ENCODE measurements around the gene FBRS. TPM values are rescaled to one million over a fixed set of nuclear protein-coding genes. Genes with fewer than 3 reads are reported as not detected.

The FBRS gene
- polyA plus RNA-seq, 1 experiment, result 5.0 TPM

DNA sequence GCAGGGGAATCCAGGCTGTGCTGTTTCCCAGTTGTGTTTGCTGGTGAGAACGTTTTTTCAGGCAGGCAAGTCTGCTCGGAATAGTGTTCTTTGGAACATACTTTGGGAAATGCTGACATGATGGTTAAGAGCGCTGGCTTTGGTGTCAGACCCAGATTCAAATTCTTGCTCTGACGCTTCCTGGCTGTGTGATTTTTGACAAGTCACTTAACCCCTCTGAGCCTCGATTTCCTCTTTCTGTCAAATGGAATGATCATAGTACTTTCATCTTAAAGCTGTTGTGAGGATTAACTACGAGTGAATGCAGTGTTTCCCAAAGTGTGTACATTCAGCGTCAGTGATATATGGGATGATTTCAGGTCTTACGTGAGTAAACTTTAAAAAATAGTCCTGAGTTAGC lies 4.8 kb downstream of the FBRS start:
- Histone ChIP-seq H3K27ac (ENCODE audit: low read depth, low read length) (no peak overlapping the region), H3K27me3 (ENCODE audit: control insufficient read depth, insufficient read depth, low read length) (no peaks in the 10 kb centered on the region), H3K4me3 (ENCODE audit: low read depth, low read length) (no peak overlapping the region), H3K9me3 (ENCODE audit: control insufficient read depth, insufficient read depth, low read length) (no peaks in the 10 kb centered on the region)
- CTCF ChIA-PET, result no interaction called here
- TF ChIP-seq, protein P1, sequence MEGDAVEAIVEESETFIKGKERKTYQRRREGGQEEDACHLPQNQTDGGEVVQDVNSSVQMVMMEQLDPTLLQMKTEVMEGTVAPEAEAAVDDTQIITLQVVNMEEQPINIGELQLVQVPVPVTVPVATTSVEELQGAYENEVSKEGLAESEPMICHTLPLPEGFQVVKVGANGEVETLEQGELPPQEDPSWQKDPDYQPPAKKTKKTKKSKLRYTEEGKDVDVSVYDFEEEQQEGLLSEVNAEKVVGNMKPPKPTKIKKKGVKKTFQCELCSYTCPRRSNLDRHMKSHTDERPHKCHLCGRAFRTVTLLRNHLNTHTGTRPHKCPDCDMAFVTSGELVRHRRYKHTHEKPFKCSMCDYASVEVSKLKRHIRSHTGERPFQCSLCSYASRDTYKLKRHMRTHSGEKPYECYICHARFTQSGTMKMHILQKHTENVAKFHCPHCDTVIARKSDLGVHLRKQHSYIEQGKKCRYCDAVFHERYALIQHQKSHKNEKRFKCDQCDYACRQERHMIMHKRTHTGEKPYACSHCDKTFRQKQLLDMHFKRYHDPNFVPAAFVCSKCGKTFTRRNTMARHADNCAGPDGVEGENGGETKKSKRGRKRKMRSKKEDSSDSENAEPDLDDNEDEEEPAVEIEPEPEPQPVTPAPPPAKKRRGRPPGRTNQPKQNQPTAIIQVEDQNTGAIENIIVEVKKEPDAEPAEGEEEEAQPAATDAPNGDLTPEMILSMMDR (IDR thresholded peaks at IDR 0.05; ENCODE audit: low read depth, low read length), result no peak
- POLR2A ChIA-PET, result no interaction called here
- DNase-seq (ENCODE audit: low read depth, low spot score), result no peak

DNA sequence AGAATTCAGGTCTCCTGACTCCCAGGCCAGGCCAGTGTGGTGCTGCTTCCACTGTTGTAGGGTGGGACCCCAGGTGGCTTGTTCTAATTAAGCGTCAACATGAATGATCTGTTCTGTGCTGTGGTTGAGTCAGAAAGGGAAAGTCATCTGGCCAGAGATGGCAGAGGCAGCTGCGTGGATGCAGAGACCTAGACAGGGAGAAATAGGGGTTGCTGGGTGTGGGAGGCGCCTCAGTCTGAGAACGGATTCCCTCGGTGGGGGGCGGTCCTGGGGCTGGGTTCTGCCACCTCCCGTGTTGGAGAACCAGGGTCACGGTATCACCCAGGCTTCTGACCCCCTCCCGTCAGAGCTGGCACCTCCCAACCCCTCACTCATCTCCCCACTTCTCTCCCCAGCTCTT lies 5.6 kb downstream of the FBRS start:
- no peak for DNase-seq (ENCODE audit: low read depth, low spot score)
- ChIA-PET POLR2A (no interaction called here), CTCF (no interaction called here)
- TF ChIP-seq, protein P1 (IDR thresholded peaks at IDR 0.05; ENCODE audit: low read depth, low read length), result no peak
- no peak overlapping the region for H3K27ac ChIP-seq (ENCODE audit: low read depth, low read length)
- no peak overlapping the region for H3K4me3 ChIP-seq (ENCODE audit: low read depth, low read length)
- no peaks in the 10 kb centered on the region for H3K9me3 ChIP-seq (ENCODE audit: control insufficient read depth, insufficient read depth, low read length)
- H3K27me3 ChIP-seq (ENCODE audit: control insufficient read depth, insufficient read depth, low read length), result no peaks in the 10 kb centered on the region

DNA sequence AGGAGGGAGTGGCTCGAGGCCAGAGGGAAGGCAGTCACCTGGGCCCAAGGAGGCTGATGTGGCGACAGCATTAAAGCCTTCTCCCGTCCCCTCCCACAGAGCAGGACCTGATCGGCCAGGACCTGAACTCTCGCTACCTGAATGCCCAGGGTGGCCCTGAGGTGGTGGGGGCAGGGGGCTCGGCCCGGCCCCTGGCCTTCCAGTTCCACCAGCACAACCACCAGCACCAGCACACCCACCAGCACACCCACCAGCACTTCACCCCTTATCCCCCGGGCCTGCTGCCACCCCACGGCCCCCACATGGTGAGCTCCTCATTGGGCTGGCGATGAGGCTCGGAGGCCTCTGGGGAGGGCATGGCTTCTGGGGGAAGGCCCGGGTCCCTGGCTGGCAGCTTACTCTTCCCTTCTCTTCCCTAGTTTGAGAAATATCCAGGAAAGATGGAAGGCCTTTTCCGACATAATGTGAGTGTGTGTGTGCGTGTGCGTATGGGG lies 6.4 kb downstream of the FBRS start:
- TF ChIP-seq, protein P1 (IDR thresholded peaks at IDR 0.05; ENCODE audit: low read depth, low read length), result no peak
- ChIA-PET POLR2A (interaction anchor here (0.7 kb wide), 1 partner anchor 26 kb away, joined by 3 read pairs; no protein-coding TSS in a partner anchor), CTCF (no interaction called here)
- Histone ChIP-seq H3K9me3 (ENCODE audit: control insufficient read depth, insufficient read depth, low read length) (no peaks in the 10 kb centered on the region), H3K27ac (ENCODE audit: low read depth, low read length) (no peak overlapping the region), H3K27me3 (ENCODE audit: control insufficient read depth, insufficient read depth, low read length) (no peaks in the 10 kb centered on the region), H3K4me3 (ENCODE audit: low read depth, low read length) (no peak overlapping the region)
- no peak for DNase-seq (ENCODE audit: low read depth, low spot score)

DNA sequence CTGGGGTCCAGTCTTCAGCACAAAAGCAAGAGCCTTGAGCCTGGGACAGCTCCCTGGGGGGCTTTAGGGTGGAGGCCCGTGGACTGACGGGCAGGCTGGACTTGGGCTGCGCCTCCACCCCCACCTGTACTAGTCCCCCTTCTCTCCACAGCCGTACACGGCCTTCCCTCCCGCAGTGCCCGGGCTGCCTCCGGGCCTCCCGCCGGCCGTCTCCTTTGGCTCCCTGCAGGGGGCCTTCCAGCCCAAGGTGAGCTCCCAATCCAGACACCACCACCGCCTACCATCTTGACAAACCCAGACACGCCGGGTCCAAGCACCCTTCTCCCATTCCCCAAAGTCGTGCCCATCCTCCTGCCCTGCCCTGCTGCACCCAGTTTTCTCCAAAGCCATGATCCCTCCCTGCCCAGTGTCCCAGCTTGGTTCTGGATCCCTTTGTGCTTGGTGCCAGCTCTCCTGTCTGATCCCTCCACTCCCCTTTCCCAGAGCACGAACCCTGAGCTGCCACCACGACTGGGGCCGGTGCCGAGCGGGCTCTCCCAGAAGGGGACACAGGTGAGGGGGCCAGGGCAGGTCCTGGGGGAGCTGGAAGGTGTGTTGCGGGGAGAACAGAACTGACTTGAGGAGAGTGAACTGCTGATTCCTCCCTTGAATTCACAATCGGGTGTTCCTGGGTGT lies 7.1 kb downstream of the FBRS start:
- CTCF ChIA-PET, result no interaction called here
- no peak for DNase-seq (ENCODE audit: low read depth, low spot score)
- POLR2A ChIA-PET, result interaction anchor here (0.7 kb wide), 1 partner anchor 25 kb away, joined by 3 read pairs; no protein-coding TSS in a partner anchor
- H3K9me3 ChIP-seq (ENCODE audit: control insufficient read depth, insufficient read depth, low read length), result no peaks in the 10 kb centered on the region
- no peak overlapping the region for H3K27ac ChIP-seq (ENCODE audit: low read depth, low read length)
- TF ChIP-seq, protein P1 (IDR thresholded peaks at IDR 0.05; ENCODE audit: low read depth, low read length), result no peak
- no peak overlapping the region for H3K4me3 ChIP-seq (ENCODE audit: low read depth, low read length)
- no peaks in the 10 kb centered on the region for H3K27me3 ChIP-seq (ENCODE audit: control insufficient read depth, insufficient read depth, low read length)

DNA sequence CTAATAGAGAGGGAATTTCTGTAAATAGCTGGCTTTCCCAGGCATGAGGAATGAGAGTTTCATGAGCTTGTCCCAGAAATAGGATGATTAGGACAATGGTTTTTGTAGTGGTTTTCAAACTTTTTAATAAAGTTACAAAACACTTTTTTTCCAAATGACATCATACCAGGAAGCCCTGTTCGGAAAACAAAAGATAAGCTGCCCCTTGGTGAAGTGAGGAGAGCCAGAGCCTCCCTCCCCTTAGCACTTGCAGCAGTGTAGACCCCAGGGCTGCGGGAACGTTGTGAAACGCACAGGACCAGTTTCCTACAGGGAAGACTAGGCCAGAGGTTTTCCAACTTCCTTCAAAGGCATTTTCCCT lies 7.6 kb downstream of the FBRS start:
- Histone ChIP-seq H3K27ac (ENCODE audit: low read depth, low read length) (no peak overlapping the region), H3K9me3 (ENCODE audit: control insufficient read depth, insufficient read depth, low read length) (no peaks in the 10 kb centered on the region), H3K4me3 (ENCODE audit: low read depth, low read length) (no peak overlapping the region), H3K27me3 (ENCODE audit: control insufficient read depth, insufficient read depth, low read length) (no peaks in the 10 kb centered on the region)
- TF ChIP-seq, protein P1 (IDR thresholded peaks at IDR 0.05; ENCODE audit: low read depth, low read length), result no peak
- CTCF ChIA-PET, result no interaction called here
- DNase-seq (ENCODE audit: low read depth, low spot score), result no peak
- POLR2A ChIA-PET, result no interaction called here
